ENCODE results near the gene CCDC178.
"Not testable (repeated sequence)": the region's sequence is repeated elsewhere in the genome, so short reads cannot be mapped to it uniquely, and the experiment has no call there.

CCDC178 gene

GRCh38 chr18:33154049-33154448, 286.5 kb downstream of the CCDC178 start:
- DNase-seq (ENCODE audit: insufficient read length) (no peak), FAIRE-seq (no peak)
- no peak for TF ChIP-seq POLR2A (IDR thresholded peaks at IDR 0.05; ENCODE audit: low read depth, low read length)
- TF ChIP-seq TAF1 (IDR thresholded peaks at IDR 0.05; ENCODE audit: borderline replicate concordance, low read depth, low read length), result no peak
- no peak for TF ChIP-seq POLR2AphosphoS5 (IDR thresholded peaks at IDR 0.05; ENCODE audit: low read depth, low read length)

DNA sequence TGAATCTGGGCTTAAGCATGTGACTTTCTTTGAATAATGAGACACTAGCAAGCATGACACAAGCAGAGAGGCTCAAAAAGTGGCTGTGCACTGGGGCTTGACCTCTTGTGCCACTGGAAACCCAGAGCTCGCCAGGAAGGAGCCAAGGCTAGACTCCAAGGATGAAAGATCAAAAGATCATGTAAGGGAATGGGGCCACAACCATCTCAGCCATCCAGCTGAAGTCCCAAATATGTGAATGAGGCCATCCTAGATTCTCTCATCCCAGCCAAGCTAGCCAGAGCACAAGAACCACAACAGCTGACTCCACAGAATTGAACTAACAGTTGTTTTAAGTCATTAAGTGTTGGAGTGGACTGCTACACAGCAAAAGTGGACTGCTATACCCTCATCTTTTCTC, 288.1 kb downstream of the CCDC178 start:
- no peak for DNase-seq (ENCODE audit: insufficient read length)
- TF ChIP-seq POLR2A (IDR thresholded peaks at IDR 0.05; ENCODE audit: low read depth, low read length), result no peak
- no peak for TF ChIP-seq POLR2AphosphoS5 (IDR thresholded peaks at IDR 0.05; ENCODE audit: low read depth, low read length)
- no peak for TF ChIP-seq TAF1 (IDR thresholded peaks at IDR 0.05; ENCODE audit: borderline replicate concordance, low read depth, low read length)

GRCh38 chr18:33147811-33148210, 292.7 kb downstream of the CCDC178 start:
- not testable (repeated sequence) for FAIRE-seq; DNase-seq (ENCODE audit: insufficient read length)

More for the DNA sequence above, 288.1 kb downstream of the CCDC178 start:
- no peak for FAIRE-seq

GRCh38 chr18:33146014-33146413, 294.5 kb downstream of the CCDC178 start:
- FAIRE-seq, result no peak
- no peak for TF ChIP-seq TAF1 (IDR thresholded peaks at IDR 0.05; ENCODE audit: borderline replicate concordance, low read depth, low read length)
- TF ChIP-seq POLR2A (IDR thresholded peaks at IDR 0.05; ENCODE audit: low read depth, low read length), result no peak
- TF ChIP-seq POLR2AphosphoS5 (IDR thresholded peaks at IDR 0.05; ENCODE audit: low read depth, low read length), result no peak
- no peak for DNase-seq (ENCODE audit: insufficient read length)

GRCh38 chr18:33135951-33136660, 304.4 kb downstream of the CCDC178 start:
- DNase-seq (ENCODE audit: insufficient read length), result no peak
- FAIRE-seq, result no peak
- TF ChIP-seq POLR2A (IDR thresholded peaks at IDR 0.05; ENCODE audit: low read depth, low read length), result no peak
- TF ChIP-seq TAF1 (IDR thresholded peaks at IDR 0.05; ENCODE audit: borderline replicate concordance, low read depth, low read length), result no peak
- no peak for TF ChIP-seq POLR2AphosphoS5 (IDR thresholded peaks at IDR 0.05; ENCODE audit: low read depth, low read length)

DNA sequence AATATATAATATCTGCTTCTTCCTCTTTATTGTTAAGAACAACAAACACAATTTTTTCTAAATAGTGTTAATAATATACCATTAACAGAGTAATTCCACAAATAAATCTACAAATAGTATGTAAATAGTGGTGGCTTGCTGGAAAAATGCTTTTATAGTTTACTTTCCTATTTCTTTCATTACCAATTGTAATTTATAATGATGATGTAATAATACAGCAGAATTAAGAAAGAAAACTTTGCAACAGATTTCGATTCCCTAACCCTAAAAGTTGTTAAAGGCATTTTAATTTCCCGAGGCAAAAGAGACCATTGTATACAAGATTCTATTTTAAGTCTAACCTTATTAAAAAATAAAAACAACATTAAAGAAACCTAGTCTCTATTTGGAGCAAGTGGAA, 307.9 kb downstream of the CCDC178 start:
- TF ChIP-seq POLR2A (IDR thresholded peaks at IDR 0.05; ENCODE audit: low read depth, low read length) (no peak), TAF1 (IDR thresholded peaks at IDR 0.05; ENCODE audit: borderline replicate concordance, low read depth, low read length) (no peak), POLR2AphosphoS5 (IDR thresholded peaks at IDR 0.05; ENCODE audit: low read depth, low read length) (no peak)

DNA sequence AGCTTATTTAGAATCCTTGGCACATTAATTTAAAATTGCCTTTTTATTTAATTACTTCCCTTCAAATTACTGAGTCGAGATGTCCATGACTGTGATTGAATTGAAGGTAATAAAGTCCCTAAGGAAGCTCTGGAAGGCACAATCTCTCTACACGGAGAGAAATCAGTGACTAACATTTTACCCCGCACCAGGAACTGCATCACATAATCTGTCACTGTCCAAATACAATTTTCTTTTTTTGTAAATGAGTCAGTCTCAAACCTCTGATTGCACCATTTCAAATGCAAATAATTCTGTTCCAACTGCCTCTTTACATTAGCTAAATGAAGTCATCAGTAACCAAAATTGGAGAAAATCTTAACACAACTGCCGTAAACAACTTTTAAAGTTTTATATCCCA, 311.9 kb downstream of the CCDC178 start:
- DNase-seq (ENCODE audit: insufficient read length) (no peak), FAIRE-seq (no peak)
- TF ChIP-seq POLR2AphosphoS5 (IDR thresholded peaks at IDR 0.05; ENCODE audit: low read depth, low read length) (no peak), POLR2A (IDR thresholded peaks at IDR 0.05; ENCODE audit: low read depth, low read length) (no peak), TAF1 (IDR thresholded peaks at IDR 0.05; ENCODE audit: borderline replicate concordance, low read depth, low read length) (no peak)

More for the DNA sequence above, 307.9 kb downstream of the CCDC178 start:
- DNase-seq (ENCODE audit: insufficient read length) (no peak), FAIRE-seq (no peak)

DNA sequence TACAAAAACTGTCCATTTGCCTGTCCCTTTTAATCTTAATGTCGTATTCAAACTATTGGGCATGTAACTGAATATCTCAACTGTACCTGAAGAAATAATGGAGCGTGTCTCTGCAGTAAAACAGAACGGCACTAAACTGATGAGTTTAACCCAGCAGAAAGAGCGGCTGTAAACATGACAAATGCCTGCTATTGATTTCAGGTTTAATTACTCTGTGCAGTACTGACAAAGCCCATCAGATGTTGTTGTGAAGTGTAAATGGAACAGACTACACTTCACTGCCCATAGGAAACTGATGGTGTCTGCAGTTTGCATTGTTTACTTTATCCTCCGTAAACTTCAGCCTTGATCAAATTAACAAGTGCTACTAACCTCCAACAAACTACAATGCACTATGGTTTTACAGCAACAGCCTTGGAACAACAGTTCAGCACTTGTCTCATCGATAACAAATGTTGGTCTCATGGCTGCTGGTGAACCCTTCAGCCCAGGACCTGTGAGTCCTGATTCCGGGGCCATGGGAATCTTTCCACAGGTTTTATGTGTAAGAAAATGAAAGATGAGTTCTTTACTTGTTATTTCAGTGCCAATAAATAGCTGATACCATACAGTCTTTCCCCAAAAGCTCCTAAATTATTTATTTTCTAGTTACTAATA, 316.5 kb downstream of the CCDC178 start:
- no peak for FAIRE-seq
- no peak for DNase-seq (ENCODE audit: insufficient read length)
- TF ChIP-seq TAF1 (IDR thresholded peaks at IDR 0.05; ENCODE audit: borderline replicate concordance, low read depth, low read length) (no peak), POLR2AphosphoS5 (IDR thresholded peaks at IDR 0.05; ENCODE audit: low read depth, low read length) (no peak), POLR2A (IDR thresholded peaks at IDR 0.05; ENCODE audit: low read depth, low read length) (no peak)

DNA sequence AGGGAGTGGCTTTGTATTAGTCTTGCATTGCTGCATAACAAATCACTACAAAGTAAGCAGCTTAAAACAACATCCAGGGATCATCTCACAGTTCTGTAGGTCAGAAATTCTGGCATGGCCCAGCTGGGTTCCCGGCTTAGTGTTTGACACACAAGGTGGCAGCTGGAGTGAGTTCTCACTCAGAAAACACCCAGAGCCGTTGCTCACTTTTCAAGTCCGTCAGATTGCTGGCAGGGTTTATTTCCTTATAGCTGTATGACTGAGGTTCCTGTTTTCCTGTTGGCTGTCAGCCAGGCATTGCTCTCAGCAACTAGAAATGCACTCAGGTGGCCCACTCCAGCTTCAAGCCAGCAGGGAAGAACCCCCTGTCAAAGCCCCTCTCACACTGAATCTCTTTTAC, 324.1 kb downstream of the CCDC178 start:
- DNase-seq (ENCODE audit: insufficient read length), result no peak
- no peak for FAIRE-seq
- TF ChIP-seq TAF1 (IDR thresholded peaks at IDR 0.05; ENCODE audit: borderline replicate concordance, low read depth, low read length), result no peak
- no peak for TF ChIP-seq POLR2A (IDR thresholded peaks at IDR 0.05; ENCODE audit: low read depth, low read length)
- TF ChIP-seq POLR2AphosphoS5 (IDR thresholded peaks at IDR 0.05; ENCODE audit: low read depth, low read length), result no peak

GRCh38 chr18:33115917-33116316, 324.6 kb downstream of the CCDC178 start:
- no peak for DNase-seq (ENCODE audit: insufficient read length)
- TF ChIP-seq POLR2A (IDR thresholded peaks at IDR 0.05; ENCODE audit: low read depth, low read length) (no peak), TAF1 (IDR thresholded peaks at IDR 0.05; ENCODE audit: borderline replicate concordance, low read depth, low read length) (no peak), POLR2AphosphoS5 (IDR thresholded peaks at IDR 0.05; ENCODE audit: low read depth, low read length) (no peak)
- no peak for FAIRE-seq

GRCh38 chr18:33115476-33115875, 325.0 kb downstream of the CCDC178 start:
- no peak for FAIRE-seq
- DNase-seq (ENCODE audit: insufficient read length), result no peak
- no peak for TF ChIP-seq POLR2AphosphoS5 (IDR thresholded peaks at IDR 0.05; ENCODE audit: low read depth, low read length)
- TF ChIP-seq TAF1 (IDR thresholded peaks at IDR 0.05; ENCODE audit: borderline replicate concordance, low read depth, low read length), result no peak
- no peak for TF ChIP-seq POLR2A (IDR thresholded peaks at IDR 0.05; ENCODE audit: low read depth, low read length)

DNA sequence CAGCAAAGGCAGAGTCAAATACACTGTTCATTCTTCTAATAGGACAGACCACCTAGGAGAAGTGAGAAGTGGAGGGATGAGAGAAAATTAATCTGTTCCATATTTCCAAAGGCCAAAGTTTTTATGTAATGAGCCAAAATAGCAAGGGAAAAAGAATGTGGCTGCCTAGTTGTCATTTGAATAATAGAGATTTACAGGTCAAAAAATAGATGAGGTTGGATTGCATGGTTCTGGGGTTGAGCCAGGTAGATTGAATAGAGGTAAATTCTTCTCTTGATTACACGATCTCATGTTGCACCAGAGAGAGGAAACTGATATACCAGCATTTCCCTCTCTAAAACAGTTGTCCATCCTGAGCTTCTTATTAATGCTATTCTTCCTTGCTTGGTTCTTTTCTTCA, 325.8 kb downstream of the CCDC178 start:
- TF ChIP-seq POLR2A (IDR thresholded peaks at IDR 0.05; ENCODE audit: low read depth, low read length) (no peak), TAF1 (IDR thresholded peaks at IDR 0.05; ENCODE audit: borderline replicate concordance, low read depth, low read length) (no peak), POLR2AphosphoS5 (IDR thresholded peaks at IDR 0.05; ENCODE audit: low read depth, low read length) (no peak)
- no peak for FAIRE-seq

More for the DNA sequence above, 325.8 kb downstream of the CCDC178 start:
- DNase-seq (ENCODE audit: insufficient read length), result no peak
